Stomach (tissue), 4 donors: Measurements from ENCODE around the gene RPTOR.

ENCODE experiments used
- POLR2AphosphoS5 ChIP-seq, 3 donors: sonication (generic); formaldehyde crosslinking; IDR thresholded peaks; one replicate each; pipeline ENCODE4 v1.6.1; 2016; ENCODE audit warnings: antibody characterized with exemption in 3 of 3
- TF ChIP-seq, protein P1 (sequence below), 7 experiments: fragments of 450-650 bp in 4 of 7; fragments of 200-600 bp in 3 of 7; sonication (generic) in 3 of 7; IDR thresholded peaks; one replicate each; pipeline ENCODE4 v1.5.1; 2016 to 2019; ENCODE audit warnings: antibody characterized with exemption in 7 of 7, control low read depth in 2 of 7, mild to moderate bottlenecking in 1 of 7

DNA sequence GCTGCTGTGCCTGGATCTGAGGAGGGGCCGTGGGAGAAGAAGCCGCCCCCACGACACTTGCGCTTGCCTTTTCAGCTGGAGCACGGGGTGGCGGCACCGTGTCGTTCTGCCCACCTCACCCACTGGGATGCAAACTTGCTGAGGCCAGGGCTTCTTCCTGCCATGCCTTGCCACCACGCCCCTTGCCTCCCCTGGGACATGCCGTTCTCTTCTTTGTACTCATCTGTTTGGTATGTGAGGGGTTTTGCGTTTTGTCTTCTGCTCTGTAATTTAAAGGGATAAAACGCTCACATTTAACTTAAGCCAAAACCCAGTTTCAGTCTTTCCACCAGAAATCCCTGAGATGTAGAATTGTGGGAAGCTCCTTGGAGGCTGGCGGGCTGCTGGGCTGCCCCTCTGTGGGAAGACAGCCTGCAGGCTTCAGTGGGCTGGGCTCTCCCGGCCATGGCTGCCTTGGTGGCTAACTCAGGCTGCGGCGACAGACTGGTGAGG lies 180.2 kb downstream of the RPTOR start:
- TF ChIP-seq, protein P1, sequence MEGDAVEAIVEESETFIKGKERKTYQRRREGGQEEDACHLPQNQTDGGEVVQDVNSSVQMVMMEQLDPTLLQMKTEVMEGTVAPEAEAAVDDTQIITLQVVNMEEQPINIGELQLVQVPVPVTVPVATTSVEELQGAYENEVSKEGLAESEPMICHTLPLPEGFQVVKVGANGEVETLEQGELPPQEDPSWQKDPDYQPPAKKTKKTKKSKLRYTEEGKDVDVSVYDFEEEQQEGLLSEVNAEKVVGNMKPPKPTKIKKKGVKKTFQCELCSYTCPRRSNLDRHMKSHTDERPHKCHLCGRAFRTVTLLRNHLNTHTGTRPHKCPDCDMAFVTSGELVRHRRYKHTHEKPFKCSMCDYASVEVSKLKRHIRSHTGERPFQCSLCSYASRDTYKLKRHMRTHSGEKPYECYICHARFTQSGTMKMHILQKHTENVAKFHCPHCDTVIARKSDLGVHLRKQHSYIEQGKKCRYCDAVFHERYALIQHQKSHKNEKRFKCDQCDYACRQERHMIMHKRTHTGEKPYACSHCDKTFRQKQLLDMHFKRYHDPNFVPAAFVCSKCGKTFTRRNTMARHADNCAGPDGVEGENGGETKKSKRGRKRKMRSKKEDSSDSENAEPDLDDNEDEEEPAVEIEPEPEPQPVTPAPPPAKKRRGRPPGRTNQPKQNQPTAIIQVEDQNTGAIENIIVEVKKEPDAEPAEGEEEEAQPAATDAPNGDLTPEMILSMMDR (IDR thresholded peaks at IDR 0.05): no peak
- TF ChIP-seq POLR2AphosphoS5 (IDR thresholded peaks at IDR 0.05): no peak
